Neural cell (in vitro differentiated cells): Measurements from ENCODE around the gene F5.

Experiments
- EP300 ChIP-seq: fragments of 450-650 bp; conservative IDR thresholded peaks from 2 replicates; pipeline ENCODE4 v1.6.1; 2014; ENCODE audit warnings: antibody characterized with exemption, mild to moderate bottlenecking, moderate library complexity; ENCODE audit not compliant: poor library complexity, severe bottlenecking
- EZH2 ChIP-seq: fragments of 200-600, 300-800 bp; shearing (Covaris generic), sonication (generic); IDR thresholded peaks from 2 replicates; pipeline ENCODE4 v1.6.1; 2014; ENCODE audit warnings: antibody characterized with exemption, low read length, borderline replicate concordance, mild to moderate bottlenecking; ENCODE audit not compliant: insufficient read depth, poor library complexity, severe bottlenecking
- MXI1 ChIP-seq: fragments of 450-650 bp; conservative IDR thresholded peaks from 2 replicates; pipeline ENCODE4 v1.6.1; 2014; ENCODE audit warnings: antibody characterized with exemption, mild to moderate bottlenecking; ENCODE audit not compliant: poor library complexity, severe bottlenecking
- POLR2AphosphoS5 ChIP-seq: IDR thresholded peaks from 2 replicates; pipeline ENCODE4 v1.6.1; 2012
- RAD21 ChIP-seq: fragments of 450-650 bp; conservative IDR thresholded peaks from 2 replicates; pipeline ENCODE4 v1.6.1; 2014; ENCODE audit warnings: antibody characterized with exemption, mild to moderate bottlenecking, moderate library complexity
- REST ChIP-seq: IDR thresholded peaks from 2 replicates; pipeline ENCODE4 v1.6.1; 2012; ENCODE audit warnings: borderline replicate concordance
- SMC3 ChIP-seq: fragments of 450-650 bp; conservative IDR thresholded peaks from 2 replicates; pipeline ENCODE4 v1.6.1; 2014; ENCODE audit warnings: antibody characterized with exemption, mild to moderate bottlenecking, moderate library complexity; ENCODE audit not compliant: poor library complexity
- TAF1 ChIP-seq: IDR thresholded peaks from 2 replicates; pipeline ENCODE4 v1.6.1; 2012; ENCODE audit warnings: low read depth
- TF ChIP-seq, protein P1 (sequence below): fragments of 450-650 bp; IDR thresholded peaks from 2 replicates; pipeline ENCODE4 v1.5.1; 2014; ENCODE audit warnings: antibody characterized with exemption, mild to moderate bottlenecking, moderate library complexity; ENCODE audit not compliant: poor library complexity, severe bottlenecking

DNA sequence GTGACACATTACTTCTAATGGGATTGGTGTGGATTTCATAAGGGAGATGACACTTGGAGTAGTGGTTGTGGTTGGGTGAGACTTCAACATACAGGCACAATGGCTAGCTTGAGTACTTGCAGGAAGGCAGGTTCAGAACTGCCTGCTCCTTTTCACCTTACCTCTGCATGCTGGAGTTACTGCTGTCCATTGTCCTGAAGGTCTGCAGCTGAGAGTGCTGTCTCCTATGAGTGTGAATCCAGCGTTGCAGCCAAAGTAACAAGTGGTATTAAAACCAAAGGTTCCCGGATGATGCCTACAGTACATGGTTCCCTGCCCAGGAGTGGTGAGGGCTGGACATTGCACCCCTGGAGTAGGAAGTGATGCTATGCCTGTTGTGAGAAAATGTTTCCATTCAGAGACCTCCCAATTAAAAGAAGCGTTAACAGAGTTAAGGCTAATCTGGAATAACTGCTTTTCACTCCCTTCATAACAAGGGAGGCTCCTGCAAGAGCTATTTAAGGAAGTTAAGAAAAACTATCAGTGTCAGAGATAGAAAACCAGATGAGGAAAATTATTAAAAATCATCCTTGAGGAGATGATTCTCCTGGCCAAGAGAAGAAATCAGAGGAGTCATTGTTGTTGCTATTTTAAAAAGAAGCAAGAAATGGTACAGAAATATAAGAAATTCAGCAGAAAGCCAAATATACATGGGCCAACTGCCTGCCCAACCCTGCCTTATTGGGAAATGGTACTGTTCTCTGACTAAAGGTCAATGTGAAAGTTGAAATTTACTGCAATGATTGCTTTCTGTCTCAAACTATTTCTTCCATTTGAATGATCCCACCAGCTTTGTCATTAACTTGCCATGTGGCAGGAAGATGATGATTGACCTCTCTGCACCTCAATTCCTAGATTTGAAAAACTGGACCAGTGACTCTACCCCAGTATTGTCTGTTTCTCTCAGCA, 9.8 kb upstream of the F5 start:
- TF ChIP-seq, protein P1, sequence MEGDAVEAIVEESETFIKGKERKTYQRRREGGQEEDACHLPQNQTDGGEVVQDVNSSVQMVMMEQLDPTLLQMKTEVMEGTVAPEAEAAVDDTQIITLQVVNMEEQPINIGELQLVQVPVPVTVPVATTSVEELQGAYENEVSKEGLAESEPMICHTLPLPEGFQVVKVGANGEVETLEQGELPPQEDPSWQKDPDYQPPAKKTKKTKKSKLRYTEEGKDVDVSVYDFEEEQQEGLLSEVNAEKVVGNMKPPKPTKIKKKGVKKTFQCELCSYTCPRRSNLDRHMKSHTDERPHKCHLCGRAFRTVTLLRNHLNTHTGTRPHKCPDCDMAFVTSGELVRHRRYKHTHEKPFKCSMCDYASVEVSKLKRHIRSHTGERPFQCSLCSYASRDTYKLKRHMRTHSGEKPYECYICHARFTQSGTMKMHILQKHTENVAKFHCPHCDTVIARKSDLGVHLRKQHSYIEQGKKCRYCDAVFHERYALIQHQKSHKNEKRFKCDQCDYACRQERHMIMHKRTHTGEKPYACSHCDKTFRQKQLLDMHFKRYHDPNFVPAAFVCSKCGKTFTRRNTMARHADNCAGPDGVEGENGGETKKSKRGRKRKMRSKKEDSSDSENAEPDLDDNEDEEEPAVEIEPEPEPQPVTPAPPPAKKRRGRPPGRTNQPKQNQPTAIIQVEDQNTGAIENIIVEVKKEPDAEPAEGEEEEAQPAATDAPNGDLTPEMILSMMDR = no peak
- TF ChIP-seq POLR2AphosphoS5 (no peak), TAF1 (no peak), EZH2 (no peak), SMC3 (no peak), REST (no peak), EP300 (no peak), MXI1 (no peak), RAD21 (no peak)
